Activated naive CD4-positive, alpha-beta T cell treated with anti-CD3 and anti-CD28 coated beads, Interleukin-2, amount 10 ng/mL, durations not matched to agents 7 days and 5 days (primary cell): ENCODE data around the gene ABCC11.

Experiments used
- CTCF ChIA-PET: fragments of 350-600 bp; sonication (Branson Sonifier 250); formaldehyde crosslinking; loops from one replicate; lab custom pipeline; 2021; ENCODE audit warnings: antibody characterized with exemption; lab: Charles Lee
- DNase-seq: peaks from one replicate; pipeline ENCODE4 v3.0.0-alpha.2; 2020
- H3K27ac Mint-ChIP-seq: one replicate; pipeline ENCODE4 v1.8.0; 2021; ENCODE audit warnings: mild to moderate bottlenecking, moderate library complexity, mixed read lengths
- H3K27me3 Mint-ChIP-seq: one replicate; pipeline ENCODE4 v1.8.0; 2021; ENCODE audit warnings: mild to moderate bottlenecking, mixed read lengths
- H3K36me3 Mint-ChIP-seq: one replicate; pipeline ENCODE4 v1.8.0; 2021; ENCODE audit warnings: mixed read lengths
- H3K4me1 Mint-ChIP-seq: one replicate; pipeline ENCODE4 v1.8.0; 2021; ENCODE audit warnings: mixed read lengths
- H3K4me3 Mint-ChIP-seq: one replicate; pipeline ENCODE4 v1.8.0; 2021; ENCODE audit warnings: mild to moderate bottlenecking, moderate library complexity, mixed read lengths
- H3K9me3 Mint-ChIP-seq: one replicate; pipeline ENCODE4 v1.8.0; 2021; ENCODE audit warnings: mixed read lengths

Gene ABCC11

GRCh38 chr16:48136547-48137360 lies 110.6 kb downstream of the ABCC11 start:
- Mint-ChIP-seq H3K27me3 (peaks cover 6% of the 10 kb centered on the region), H3K27ac (no peak overlapping the region), H3K9me3 (no peaks in the 10 kb centered on the region), H3K4me3 (no peak overlapping the region), H3K4me1 (no peaks in the 10 kb centered on the region), H3K36me3 (no peaks in the 10 kb centered on the region)
- no peak for DNase-seq
- CTCF ChIA-PET, result interaction anchor here (0.6 kb wide), 1 partner anchor 84 kb away, joined by 3 read pairs; no protein-coding TSS in a partner anchor

GRCh38 chr16:48133455-48134211 lies 113.7 kb downstream of the ABCC11 start:
- CTCF ChIA-PET, result no interaction called here
- peaks cover 5% of the 10 kb centered on the region for H3K27me3 Mint-ChIP-seq
- H3K9me3 Mint-ChIP-seq, result no peaks in the 10 kb centered on the region
- no peak overlapping the region for H3K27ac Mint-ChIP-seq
- DNase-seq, result no peak
- no peak overlapping the region for H3K4me3 Mint-ChIP-seq
- H3K36me3 Mint-ChIP-seq, result no peaks in the 10 kb centered on the region
- no peaks in the 10 kb centered on the region for H3K4me1 Mint-ChIP-seq

GRCh38 chr16:48132696-48133095 lies 114.6 kb downstream of the ABCC11 start:
- CTCF ChIA-PET, result no interaction called here
- Mint-ChIP-seq H3K4me1 (no peaks in the 10 kb centered on the region), H3K9me3 (no peaks in the 10 kb centered on the region), H3K4me3 (no peak overlapping the region), H3K27me3 (peaks cover 5% of the 10 kb centered on the region), H3K36me3 (no peaks in the 10 kb centered on the region), H3K27ac (no peak overlapping the region)
- no peak for DNase-seq

GRCh38 chr16:48131201-48131935 lies 116.0 kb downstream of the ABCC11 start:
- Mint-ChIP-seq H3K36me3 (no peaks in the 10 kb centered on the region), H3K4me1 (no peaks in the 10 kb centered on the region), H3K27me3 (peaks cover 12% of the 10 kb centered on the region), H3K27ac (no peak overlapping the region), H3K4me3 (no peak overlapping the region), H3K9me3 (no peaks in the 10 kb centered on the region)
- DNase-seq, result no peak
- CTCF ChIA-PET, result no interaction called here

- no peaks in the 10 kb centered on the region for H3K9me3 Mint-ChIP-seq
- DNase-seq, result no peak
- H3K36me3 Mint-ChIP-seq, result no peaks in the 10 kb centered on the region
- CTCF ChIA-PET, result no interaction called here
- peaks cover 12% of the 10 kb centered on the region for H3K27me3 Mint-ChIP-seq
- no peak overlapping the region for H3K27ac Mint-ChIP-seq
- no peaks in the 10 kb centered on the region for H3K4me1 Mint-ChIP-seq
- H3K4me3 Mint-ChIP-seq, result no peak overlapping the region
Observed at GRCh38 chr16:48129926-48130325, 117.4 kb downstream of the ABCC11 start.

GRCh38 chr16:48128769-48129168 lies 118.6 kb downstream of the ABCC11 start:
- Mint-ChIP-seq H3K36me3 (no peaks in the 10 kb centered on the region), H3K9me3 (no peaks in the 10 kb centered on the region), H3K27ac (no peak overlapping the region), H3K4me1 (no peaks in the 10 kb centered on the region), H3K27me3 (peaks cover 12% of the 10 kb centered on the region), H3K4me3 (no peak overlapping the region)
- DNase-seq, result no peak
- CTCF ChIA-PET, result no interaction called here

- CTCF ChIA-PET, result interaction anchor here (1.0 kb wide), 1 partner anchor 599 kb away, joined by 3 read pairs; no protein-coding TSS in a partner anchor
- Mint-ChIP-seq H3K4me3 (no peak overlapping the region), H3K36me3 (no peaks in the 10 kb centered on the region), H3K27ac (no peak overlapping the region), H3K4me1 (no peaks in the 10 kb centered on the region), H3K9me3 (no peaks in the 10 kb centered on the region), H3K27me3 (peaks cover 12% of the 10 kb centered on the region)
- DNase-seq, result no peak
Observed at GRCh38 chr16:48126801-48127644, 120.3 kb downstream of the ABCC11 start.

- Mint-ChIP-seq H3K9me3 (no peaks in the 10 kb centered on the region), H3K4me1 (no peaks in the 10 kb centered on the region), H3K4me3 (no peak overlapping the region), H3K27me3 (peaks cover 7% of the 10 kb centered on the region), H3K27ac (no peak overlapping the region), H3K36me3 (no peaks in the 10 kb centered on the region)
- DNase-seq, result no peak
- CTCF ChIA-PET, result interaction anchor here (0.9 kb wide), 1 partner anchor 1196 kb away, joined by 3 read pairs; no protein-coding TSS in a partner anchor
Observed at GRCh38 chr16:48125888-48126287, 121.5 kb downstream of the ABCC11 start.

- CTCF ChIA-PET, result no interaction called here
- Mint-ChIP-seq H3K4me1 (no peaks in the 10 kb centered on the region), H3K4me3 (no peak overlapping the region), H3K36me3 (no peaks in the 10 kb centered on the region), H3K27me3 (peaks cover 7% of the 10 kb centered on the region), H3K27ac (no peak overlapping the region), H3K9me3 (no peaks in the 10 kb centered on the region)
- no peak for DNase-seq
Observed at GRCh38 chr16:48124266-48124665, 123.1 kb downstream of the ABCC11 start.

- H3K4me3 Mint-ChIP-seq, result no peak overlapping the region
- peaks cover 7% of the 10 kb centered on the region for H3K27me3 Mint-ChIP-seq
- CTCF ChIA-PET, result no interaction called here
Observed at GRCh38 chr16:48123104-48123788, 124.1 kb downstream of the ABCC11 start.

GRCh38 chr16:48121276-48121675 lies 126.1 kb downstream of the ABCC11 start:
- CTCF ChIA-PET, result no interaction called here
- Mint-ChIP-seq H3K36me3 (no peaks in the 10 kb centered on the region), H3K4me1 (no peaks in the 10 kb centered on the region)

More at GRCh38 chr16:48123104-48123788, 124.1 kb downstream of the ABCC11 start:
- Mint-ChIP-seq H3K4me1 (no peaks in the 10 kb centered on the region), H3K9me3 (no peaks in the 10 kb centered on the region), H3K27ac (no peak overlapping the region), H3K36me3 (no peaks in the 10 kb centered on the region)
- DNase-seq, result no peak

GRCh38 chr16:48118841-48119240 lies 128.5 kb downstream of the ABCC11 start:
- H3K4me1 Mint-ChIP-seq, result no peaks in the 10 kb centered on the region
- no peak overlapping the region for H3K4me3 Mint-ChIP-seq
- H3K27ac Mint-ChIP-seq, result no peak overlapping the region
- no peaks in the 10 kb centered on the region for H3K9me3 Mint-ChIP-seq
- no peak for DNase-seq
- H3K27me3 Mint-ChIP-seq, result peaks cover 1% of the 10 kb centered on the region
- H3K36me3 Mint-ChIP-seq, result no peaks in the 10 kb centered on the region
- CTCF ChIA-PET, result no interaction called here

More at GRCh38 chr16:48121276-48121675, 126.1 kb downstream of the ABCC11 start:
- no peak for DNase-seq
- Mint-ChIP-seq H3K27me3 (no peaks in the 10 kb centered on the region), H3K4me3 (no peak overlapping the region), H3K9me3 (no peaks in the 10 kb centered on the region), H3K27ac (no peak overlapping the region)
